Right lobe of liver (tissue), 4 donors: Measurements from ENCODE around the gene POLR1C.

Experiments
- CTCF ChIP-seq, 4 donors: fragments of 200-600 bp in 3 of 4; fragments of 450-650 bp in 1 of 4; IDR thresholded peaks; one replicate each; pipeline versions ENCODE4 v1.5.1 to v1.8.0; 2016 to 2022; ENCODE audit warnings: antibody characterized with exemption in 4 of 4, mild to moderate bottlenecking in 2 of 4
- POLR2A ChIP-seq: fragments of 450-650 bp; IDR thresholded peaks from one replicate; pipeline ENCODE4 v1.6.1; 2017; ENCODE audit warnings: antibody characterized with exemption, mild to moderate bottlenecking
- donor health status: DM: no; HTN: no; CAD: no.
- donor health status: DM: no; HTN: no; CAD: no.
- donor health status: DM: no; HTN: yes; CAD: no.

- TF ChIP-seq CTCF (IDR thresholded peaks at IDR 0.05) = no peak
- TF ChIP-seq POLR2A = no peak
Measured at GRCh38 chr6:43494321-43494720, 22.6 kb upstream of the POLR1C start.
